Tibial nerve (tissue), 4 donors: ENCODE data around the gene CAND1. TPM values are rescaled to one million over a fixed set of nuclear protein-coding genes. Genes with fewer than 3 reads are reported as not detected.

Source experiments
- DNase-seq, 2 donors: peaks; one replicate each; pipeline ENCODE4 v3.0.0-alpha.2; 2019; ENCODE audit warnings: low spot score in 2 of 2
- H3K27ac ChIP-seq, 4 donors: fragments of 200-600 bp; sonication (generic) in 3 of 4; one replicate each; pipeline ENCODE4 v1.5.1; 2017 to 2019; ENCODE audit warnings: mild to moderate bottlenecking in 1 of 4
- H3K27me3 ChIP-seq, 2 donors: fragments of 200-600 bp; sonication (generic) in 1 of 2; one replicate each; pipeline versions ENCODE4 v1.5.1 to v1.6.0; 2017 to 2019
- H3K36me3 ChIP-seq, 3 donors: fragments of 200-600 bp; sonication (generic); one replicate each; pipeline ENCODE4 v1.5.1; 2018 to 2019
- H3K4me1 ChIP-seq, 4 donors: fragments of 200-600 bp; sonication (generic) in 3 of 4; one replicate each; pipeline ENCODE4 v1.5.1; 2017 to 2019
- H3K4me3 ChIP-seq, 4 donors: fragments of 200-600 bp; sonication (generic) in 3 of 4; one replicate each; pipeline ENCODE4 v1.5.1; 2017 to 2019; ENCODE audit warnings: mild to moderate bottlenecking in 1 of 4, moderate library complexity in 1 of 4
- H3K9me3 ChIP-seq, 4 donors: fragments of 200-600 bp; sonication (generic) in 3 of 4; one replicate each; pipeline ENCODE4 v1.5.1; 2017 to 2019
- EP300 ChIP-seq, 2 donors: sonication (generic); formaldehyde crosslinking; IDR thresholded peaks; one replicate each; pipeline ENCODE4 v1.6.1; 2017; ENCODE audit warnings: antibody characterized with exemption in 2 of 2, mild to moderate bottlenecking in 1 of 2
- POLR2A ChIP-seq, 2 donors: fragments of 450-650 bp; IDR thresholded peaks; one replicate each; pipeline ENCODE4 v1.6.1; 2017; ENCODE audit warnings: antibody characterized with exemption in 2 of 2, mild to moderate bottlenecking in 2 of 2, moderate library complexity in 2 of 2
- WGBS, 2 donors: methylation state at CpG; one replicate each; pipeline ENCODE4 v1.1.5; 2018; 5-methylcytosine and 5-hydroxymethylcytosine counted together
- total RNA-seq, 4 donors: library from RNA; depleted of rRNA; stranded (reverse); fragments of >200 nt; gene quantifications; one replicate each; pipeline ENCODE4 v1.1.0, GENCODE V29; 2016
- TF ChIP-seq, protein P1 (sequence below), 5 experiments: fragments of 200-600 bp in 3 of 5; fragments of 450-650 bp in 2 of 5; sonication (generic) in 3 of 5; IDR thresholded peaks; one replicate each; pipeline ENCODE4 v1.5.1; 2016 to 2019; ENCODE audit warnings: antibody characterized with exemption in 5 of 5, mild to moderate bottlenecking in 3 of 5, moderate library complexity in 2 of 5

CAND1 gene
- total RNA-seq, 4 donors from 2014 or later, result 67.2 to 105 (median 72.9) TPM

DNA sequence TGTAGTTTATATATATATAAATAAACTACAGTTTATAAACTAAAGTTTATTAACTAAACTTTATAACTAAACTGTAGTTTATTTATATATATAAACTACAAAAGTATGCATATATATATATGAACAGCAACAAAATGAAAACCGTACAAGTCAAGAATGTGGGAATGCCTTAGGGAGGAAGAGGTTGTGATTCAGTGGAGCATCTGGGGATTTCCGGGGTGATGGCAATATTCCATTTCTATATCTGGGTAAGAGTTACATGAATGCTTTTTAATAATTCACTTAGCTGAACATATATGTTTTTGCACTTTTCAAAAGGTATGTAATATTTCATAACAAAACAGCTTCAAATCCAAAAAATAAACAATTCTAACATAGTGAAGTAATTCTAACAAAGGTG, 30.1 kb upstream of the CAND1 start:
- H3K4me1 ChIP-seq, result no peaks in the 10 kb centered on the region
- peaks cover 0 to 6% (median 0%) of the 10 kb centered on the region in 4 donors for H3K9me3 ChIP-seq
- H3K4me3 ChIP-seq, result no peak overlapping the region
- TF ChIP-seq EP300 (IDR thresholded peaks at IDR 0.05), result no peak
- TF ChIP-seq POLR2A (IDR thresholded peaks at IDR 0.05), result no peak
- TF ChIP-seq, protein P1, sequence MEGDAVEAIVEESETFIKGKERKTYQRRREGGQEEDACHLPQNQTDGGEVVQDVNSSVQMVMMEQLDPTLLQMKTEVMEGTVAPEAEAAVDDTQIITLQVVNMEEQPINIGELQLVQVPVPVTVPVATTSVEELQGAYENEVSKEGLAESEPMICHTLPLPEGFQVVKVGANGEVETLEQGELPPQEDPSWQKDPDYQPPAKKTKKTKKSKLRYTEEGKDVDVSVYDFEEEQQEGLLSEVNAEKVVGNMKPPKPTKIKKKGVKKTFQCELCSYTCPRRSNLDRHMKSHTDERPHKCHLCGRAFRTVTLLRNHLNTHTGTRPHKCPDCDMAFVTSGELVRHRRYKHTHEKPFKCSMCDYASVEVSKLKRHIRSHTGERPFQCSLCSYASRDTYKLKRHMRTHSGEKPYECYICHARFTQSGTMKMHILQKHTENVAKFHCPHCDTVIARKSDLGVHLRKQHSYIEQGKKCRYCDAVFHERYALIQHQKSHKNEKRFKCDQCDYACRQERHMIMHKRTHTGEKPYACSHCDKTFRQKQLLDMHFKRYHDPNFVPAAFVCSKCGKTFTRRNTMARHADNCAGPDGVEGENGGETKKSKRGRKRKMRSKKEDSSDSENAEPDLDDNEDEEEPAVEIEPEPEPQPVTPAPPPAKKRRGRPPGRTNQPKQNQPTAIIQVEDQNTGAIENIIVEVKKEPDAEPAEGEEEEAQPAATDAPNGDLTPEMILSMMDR (IDR thresholded peaks at IDR 0.05), result no peak
- WGBS, 2 donors, result 35 to 37% methylated on average over 2 of the region's 2 CpGs
- H3K36me3 ChIP-seq, result no peaks in the 10 kb centered on the region
- no peaks in the 10 kb centered on the region for H3K27me3 ChIP-seq
- no peak overlapping the region for H3K27ac ChIP-seq
- no peak for DNase-seq

DNA sequence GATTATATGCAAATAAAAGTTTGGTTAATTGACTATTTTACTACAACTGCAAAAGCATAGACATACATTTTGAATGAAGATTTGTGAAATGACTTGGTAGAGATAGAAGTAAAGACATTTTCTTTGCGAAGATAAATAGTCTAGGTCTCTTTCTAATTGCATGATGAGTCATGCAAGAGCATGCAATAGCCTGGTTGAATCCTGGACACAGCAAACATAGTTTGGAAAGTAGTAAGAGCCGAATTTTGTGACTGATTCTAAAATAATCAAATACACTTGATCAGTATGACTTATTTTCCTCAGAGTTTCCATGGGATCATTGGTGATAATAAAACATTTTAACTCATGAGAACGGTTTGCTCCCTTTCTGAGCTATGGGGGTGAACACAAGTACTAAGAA, 27.7 kb upstream of the CAND1 start:
- H3K36me3 ChIP-seq, result no peaks in the 10 kb centered on the region
- no peak overlapping the region for H3K27ac ChIP-seq
- no peaks in the 10 kb centered on the region for H3K27me3 ChIP-seq
- no peaks in the 10 kb centered on the region for H3K9me3 ChIP-seq
- H3K4me1 ChIP-seq, result no peaks in the 10 kb centered on the region
- no peak for TF ChIP-seq EP300 (IDR thresholded peaks at IDR 0.05)
- TF ChIP-seq, protein P1 (IDR thresholded peaks at IDR 0.05), result no peak
- TF ChIP-seq POLR2A (IDR thresholded peaks at IDR 0.05), result no peak
- H3K4me3 ChIP-seq, result no peak overlapping the region
- no peak for DNase-seq
- WGBS, 2 donors, result 60 to 71% methylated on average over 3 of the region's 3 CpGs

DNA sequence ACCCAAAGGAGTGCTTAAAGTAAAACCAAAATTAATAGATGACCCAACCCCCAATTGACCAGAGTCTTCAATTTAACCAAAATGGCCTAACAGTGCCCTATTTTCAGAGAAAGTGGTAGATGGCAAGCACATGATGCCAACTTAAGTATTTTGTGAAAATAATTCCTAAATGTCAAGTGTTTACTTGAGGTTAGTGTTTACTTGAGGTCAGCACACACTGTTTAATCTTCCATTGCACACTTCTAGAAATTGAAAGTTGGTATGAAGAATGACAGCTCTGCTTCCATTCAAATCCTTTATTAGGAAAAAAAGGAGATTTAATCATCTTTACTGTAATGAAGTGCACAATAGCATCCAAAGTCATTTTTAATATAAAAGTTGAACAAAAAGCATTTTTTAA, 25.9 kb upstream of the CAND1 start:
- H3K4me3 ChIP-seq, result no peak overlapping the region
- H3K27me3 ChIP-seq, result no peaks in the 10 kb centered on the region
- no peaks in the 10 kb centered on the region for H3K36me3 ChIP-seq
- H3K9me3 ChIP-seq, result no peaks in the 10 kb centered on the region
- TF ChIP-seq POLR2A (IDR thresholded peaks at IDR 0.05) (no peak), EP300 (IDR thresholded peaks at IDR 0.05) (no peak)
- no peak for DNase-seq
- H3K27ac ChIP-seq, result no peak overlapping the region
- H3K4me1 ChIP-seq, result no peaks in the 10 kb centered on the region

DNA sequence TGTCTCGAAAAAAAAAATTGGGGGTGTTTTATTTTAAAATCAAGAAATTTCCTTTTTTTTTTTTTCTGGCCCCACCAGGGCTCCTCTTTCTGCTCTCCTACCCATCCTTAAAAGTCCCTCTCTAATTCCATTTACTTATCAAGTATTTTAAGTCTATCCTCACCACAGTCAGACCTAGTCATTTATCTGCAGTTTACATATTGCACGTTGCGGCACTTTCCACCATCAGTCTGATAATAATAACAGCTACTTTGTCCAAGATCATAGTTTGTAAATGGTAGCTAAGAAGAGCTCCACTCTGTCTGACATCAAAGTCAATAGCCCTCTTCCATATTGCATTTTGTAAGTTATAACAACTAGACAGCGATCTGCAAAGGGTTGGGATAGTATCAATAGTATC, 23.6 kb upstream of the CAND1 start:
- H3K9me3 ChIP-seq, result no peaks in the 10 kb centered on the region
- H3K27ac ChIP-seq, result no peak overlapping the region
- TF ChIP-seq, protein P1 (IDR thresholded peaks at IDR 0.05), result no peak
- TF ChIP-seq POLR2A (IDR thresholded peaks at IDR 0.05) (no peak), EP300 (IDR thresholded peaks at IDR 0.05) (no peak)
- 85 to 88% methylated on average over 4 of the region's 4 CpGs for WGBS, 2 donors
- H3K4me3 ChIP-seq, result no peak overlapping the region
- H3K4me1 ChIP-seq, result no peaks in the 10 kb centered on the region
- no peaks in the 10 kb centered on the region for H3K27me3 ChIP-seq
- DNase-seq, result no peak
- H3K36me3 ChIP-seq, result no peaks in the 10 kb centered on the region

DNA sequence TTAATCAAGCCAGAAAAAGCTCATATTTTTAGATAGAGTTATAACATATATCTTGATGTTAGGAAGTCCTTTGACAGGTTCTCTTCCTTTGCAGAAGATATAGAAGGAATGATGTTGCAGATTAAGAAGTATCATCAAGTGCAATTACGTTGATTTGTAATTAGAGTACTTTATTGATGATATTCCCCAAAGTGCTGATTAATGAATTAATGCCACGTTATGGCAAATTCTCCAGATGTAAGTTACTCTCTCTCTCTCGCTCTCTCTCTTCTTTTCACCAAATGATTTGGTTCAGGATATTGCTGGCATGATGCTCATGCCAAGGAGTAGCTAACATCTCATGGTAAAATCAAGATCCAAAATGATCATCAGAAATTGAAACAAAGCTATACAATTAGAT, 18.1 kb upstream of the CAND1 start:
- 81 to 83% methylated on average over 3 of the region's 3 CpGs for WGBS, 2 donors
- Histone ChIP-seq H3K4me1 (no peaks in the 10 kb centered on the region), H3K27ac (no peak overlapping the region), H3K9me3 (no peaks in the 10 kb centered on the region), H3K4me3 (no peak overlapping the region), H3K36me3 (no peaks in the 10 kb centered on the region), H3K27me3 (no peaks in the 10 kb centered on the region)
- no peak for DNase-seq
- TF ChIP-seq EP300 (IDR thresholded peaks at IDR 0.05) (no peak), POLR2A (IDR thresholded peaks at IDR 0.05) (no peak)
- TF ChIP-seq, protein P1 (IDR thresholded peaks at IDR 0.05), result no peak

DNA sequence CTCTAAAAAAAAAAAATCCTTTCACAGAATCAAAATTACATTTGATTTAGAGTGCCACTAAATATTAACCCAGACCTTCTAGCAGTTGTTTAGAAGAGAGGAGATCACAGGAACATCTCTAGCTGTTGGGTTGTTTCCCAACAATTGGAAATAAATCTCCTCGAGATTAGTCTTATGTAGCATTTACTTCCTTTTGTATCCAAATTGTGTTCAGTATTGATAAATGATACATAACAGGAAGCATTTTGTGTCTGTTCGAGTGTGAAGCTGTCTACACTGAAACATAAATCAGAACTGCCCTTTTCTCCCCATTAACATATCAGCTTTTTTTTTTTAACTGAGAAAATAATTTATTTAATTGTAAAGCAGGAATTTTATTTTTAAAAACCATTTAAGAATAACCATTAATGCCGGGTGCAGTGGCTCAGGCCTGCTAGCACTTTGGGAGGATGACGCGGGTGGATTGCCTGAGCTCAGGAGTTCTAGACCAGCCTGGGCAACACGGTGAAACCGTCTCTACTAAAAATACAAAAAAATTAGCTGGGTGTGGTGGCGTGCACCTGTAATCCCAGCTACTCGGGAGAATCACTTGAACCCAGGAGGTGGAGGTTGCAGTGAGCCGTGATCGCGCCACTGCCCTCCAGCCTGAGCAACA, 14.7 kb upstream of the CAND1 start:
- no peak for DNase-seq
- 90% methylated on average over 12 of the region's 12 CpGs for WGBS, 2 donors

More for the DNA sequence above, 14.7 kb upstream of the CAND1 start:
- Histone ChIP-seq H3K9me3 (no peaks in the 10 kb centered on the region), H3K36me3 (no peaks in the 10 kb centered on the region), H3K4me3 (no peak overlapping the region), H3K27ac (no peak overlapping the region), H3K27me3 (no peaks in the 10 kb centered on the region), H3K4me1 (no peaks in the 10 kb centered on the region)
- TF ChIP-seq, protein P1 (IDR thresholded peaks at IDR 0.05), result no peak
- TF ChIP-seq POLR2A (IDR thresholded peaks at IDR 0.05), result no peak
